Camera-type eye (tissue), 1 donor: ENCODE measurements around the gene PHKG2. TPM values are rescaled to one million over a fixed set of nuclear protein-coding genes. Genes with fewer than 3 reads are reported as not detected.

Experiments
- total RNA-seq: library from RNA; depleted of rRNA; stranded (reverse); fragments of >200 nt; gene quantifications from one replicate; pipeline ENCODE4 v1.2.3, GENCODE V29; 2014

The PHKG2 gene, protein sequence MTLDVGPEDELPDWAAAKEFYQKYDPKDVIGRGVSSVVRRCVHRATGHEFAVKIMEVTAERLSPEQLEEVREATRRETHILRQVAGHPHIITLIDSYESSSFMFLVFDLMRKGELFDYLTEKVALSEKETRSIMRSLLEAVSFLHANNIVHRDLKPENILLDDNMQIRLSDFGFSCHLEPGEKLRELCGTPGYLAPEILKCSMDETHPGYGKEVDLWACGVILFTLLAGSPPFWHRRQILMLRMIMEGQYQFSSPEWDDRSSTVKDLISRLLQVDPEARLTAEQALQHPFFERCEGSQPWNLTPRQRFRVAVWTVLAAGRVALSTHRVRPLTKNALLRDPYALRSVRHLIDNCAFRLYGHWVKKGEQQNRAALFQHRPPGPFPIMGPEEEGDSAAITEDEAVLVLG
- total RNA-seq = 10.8 TPM

DNA sequence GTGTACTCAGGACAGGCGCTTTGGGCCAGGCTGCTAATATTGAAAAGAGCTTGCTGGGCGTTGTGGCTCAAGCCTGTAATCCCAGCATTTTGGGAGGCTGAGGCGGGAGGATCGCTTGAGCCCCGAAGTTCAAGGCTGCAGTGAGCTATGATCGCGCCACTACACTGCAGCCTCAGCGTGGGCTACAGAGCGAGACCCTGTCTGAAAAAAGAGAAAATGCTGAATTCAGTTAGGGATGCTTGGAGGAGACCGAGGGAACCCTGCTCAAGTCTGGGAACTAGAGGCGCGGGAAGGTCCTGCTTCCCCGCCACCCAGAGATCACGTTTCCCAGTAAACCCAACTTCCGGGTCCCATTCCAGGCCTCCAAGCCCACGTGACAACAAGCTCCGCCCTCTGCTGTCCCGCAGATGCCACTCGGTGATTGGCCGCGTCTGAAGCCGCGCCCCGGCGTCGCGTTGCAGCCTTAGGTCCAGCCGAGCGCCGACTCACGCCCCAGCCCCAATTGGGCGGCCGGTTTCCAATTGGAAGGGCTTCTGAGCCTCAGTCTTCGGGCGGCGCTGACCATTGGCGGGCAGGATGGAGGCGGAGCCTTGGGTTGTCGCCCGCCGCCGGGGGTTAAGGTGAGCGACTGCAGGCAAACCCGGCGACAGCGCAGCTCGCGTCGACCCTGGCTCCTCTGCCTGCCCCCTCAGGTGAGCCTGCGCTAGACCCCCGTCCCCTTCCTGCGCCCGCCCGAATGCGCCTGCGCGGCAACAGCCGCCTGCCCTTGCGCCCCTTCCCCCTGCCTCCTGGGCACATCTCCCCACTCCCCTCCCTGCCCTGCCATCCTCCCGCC is at the start of gene PHKG2:
TSS of gene PHKG2 (plus strand) at position 627 of the 835 bp plus-strand sequence. CDS start 396 bp downstream, outside the sequence.

DNA sequence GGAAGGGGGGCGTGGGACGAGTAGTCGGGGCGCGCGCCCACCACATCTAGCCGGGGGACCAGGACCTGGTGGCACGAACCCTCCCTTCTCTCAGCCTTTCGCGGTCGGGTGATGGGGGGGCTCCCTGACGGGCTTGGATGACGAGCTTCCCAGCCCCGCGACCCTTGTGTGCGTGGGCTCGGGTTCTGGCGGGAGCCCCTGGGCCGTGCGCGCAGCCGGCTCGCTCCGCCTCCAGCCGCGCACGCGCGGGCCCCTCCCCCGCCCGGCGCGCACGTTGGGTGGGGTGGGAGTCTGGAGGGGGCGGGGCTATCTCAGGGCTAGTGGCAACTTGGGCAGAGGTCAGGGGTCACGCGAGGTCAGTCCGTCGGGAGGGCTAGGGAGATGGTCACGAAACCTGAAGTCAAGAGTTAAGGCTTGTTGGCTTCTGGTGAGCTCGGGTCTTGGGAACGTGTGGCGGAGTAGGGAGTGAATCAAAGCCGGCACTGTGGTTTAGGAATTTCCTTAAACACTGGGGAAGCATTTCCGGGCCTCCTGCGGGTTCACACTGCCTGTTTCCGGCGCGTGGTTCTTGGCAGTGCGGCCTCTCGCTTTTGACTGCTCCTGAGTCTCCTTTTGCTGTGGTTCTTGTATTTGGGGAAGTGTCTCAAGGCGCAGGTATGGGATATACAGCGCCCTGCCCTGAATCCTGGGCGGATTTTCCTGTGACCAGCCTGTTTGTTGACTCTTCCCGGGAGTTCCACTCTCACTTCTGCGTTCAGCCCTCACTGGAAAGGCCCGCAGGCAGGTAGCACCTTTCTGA is 49.2 kb upstream of the PHKG2 start, which contains the start of gene SRCAP:
TSS of gene SRCAP (plus strand) at position 356 of the 799 bp plus-strand sequence. CDS start 1,654 bp downstream, outside the sequence.

DNA sequence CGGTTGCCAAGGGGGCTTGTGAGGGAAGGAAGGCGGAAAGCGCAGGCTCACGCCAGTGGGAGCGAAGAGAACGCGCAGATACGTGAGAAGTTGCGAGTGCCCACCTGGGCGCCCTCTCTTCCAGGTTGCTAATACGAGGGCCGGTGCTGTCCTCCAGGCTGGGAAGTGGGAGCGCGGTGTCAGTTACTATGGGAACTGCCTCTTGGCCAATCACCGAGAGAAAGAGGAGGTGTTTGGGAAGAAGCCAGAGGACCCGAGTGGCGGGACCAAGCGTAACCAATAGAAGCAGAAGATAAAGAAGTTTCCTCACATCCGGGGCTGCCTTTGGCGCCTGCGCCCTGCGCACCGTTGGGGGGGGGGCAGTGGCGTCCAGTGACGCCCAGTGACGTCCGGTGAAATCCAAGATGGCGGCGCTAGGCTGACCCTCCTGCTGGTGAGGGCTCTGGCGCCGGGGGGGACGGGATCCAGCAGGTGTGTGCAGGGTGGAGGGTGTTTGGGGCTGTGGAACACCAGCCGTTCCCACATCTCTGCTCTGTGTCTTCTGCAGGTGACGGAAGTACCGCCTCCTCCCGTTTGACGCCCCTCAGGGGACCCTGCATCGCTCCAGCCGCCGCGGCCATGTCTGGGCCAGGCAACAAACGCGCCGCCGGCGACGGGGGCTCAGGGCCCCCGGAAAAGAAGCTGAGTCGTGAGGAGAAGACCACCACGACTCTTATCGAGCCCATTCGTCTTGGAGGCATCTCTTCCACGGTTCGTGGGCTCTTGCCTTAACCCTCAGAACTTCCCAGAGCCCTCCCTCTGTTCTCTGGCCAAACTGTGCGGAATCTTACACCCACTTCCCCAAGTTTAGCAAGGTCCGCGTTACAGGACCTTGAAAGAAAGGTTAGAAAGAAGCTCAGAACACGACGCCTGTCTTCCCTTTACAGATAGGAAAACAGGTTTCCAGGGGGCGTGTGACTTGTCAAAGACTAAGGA is 14.0 kb downstream of the PHKG2 start, which contains the start of the genes CFAP119 and RNF40:
TSS of gene CFAP119 (minus strand) at position 135 of the 975 bp plus-strand sequence. CDS start 314 bp downstream, outside the sequence.
TSS of gene RNF40 (plus strand) at position 395 of the 975 bp plus-strand sequence. CDS start at position 619, 224 bp downstream.

DNA sequence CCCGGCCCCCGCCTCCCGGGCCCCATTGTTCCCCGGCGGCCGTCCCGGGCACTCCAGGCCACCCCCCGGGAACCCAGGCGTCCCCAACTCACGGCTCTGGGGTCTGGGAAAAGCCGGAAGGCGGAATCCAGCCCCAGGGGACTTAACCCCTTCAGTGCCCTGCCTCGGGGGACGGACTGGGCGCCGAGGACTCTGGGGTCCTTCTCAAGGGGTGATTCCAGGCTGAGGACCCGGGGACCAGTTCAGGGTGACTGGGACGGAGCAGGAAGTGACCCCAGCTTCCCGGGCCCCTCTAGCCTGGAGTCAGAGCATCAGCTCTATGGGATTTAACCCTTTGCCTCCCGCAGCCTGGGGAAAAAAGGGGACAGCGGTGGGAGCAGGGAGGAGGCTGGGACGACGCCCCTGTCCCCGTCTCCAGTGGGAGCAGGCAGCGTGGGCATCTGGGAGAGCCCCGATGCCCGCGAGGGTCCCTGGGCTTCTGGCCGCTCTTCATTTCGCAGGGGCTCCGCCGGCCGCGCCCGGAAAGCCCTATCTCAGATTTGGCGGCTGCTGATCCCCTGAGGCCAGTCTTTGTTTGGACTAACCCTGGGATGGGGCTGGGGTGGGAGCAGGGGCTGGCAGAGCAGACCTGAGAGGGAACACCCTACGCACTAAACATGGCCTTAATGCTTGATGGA is 38.8 kb downstream of the PHKG2 start, which contains the start of gene ZNF629:
TSS of gene ZNF629 (minus strand) at position 270 of the 677 bp plus-strand sequence. CDS start 2,723 bp downstream, outside the sequence.

Other genes with a start within 250 kb of the PHKG2 start
- gene ZNF768, start 221.9 kb upstream of the PHKG2 start, total RNA-seq = 26.4 TPM
- gene ZNF747, start 213.6 kb upstream of the PHKG2 start, total RNA-seq = 18.6 TPM
- 17.8 TPM for gene ZNF764, start 190.1 kb upstream of the PHKG2 start, total RNA-seq
- gene ZNF688, start 176.7 kb upstream of the PHKG2 start, total RNA-seq = 9.2 TPM
- gene ZNF785, start 162.7 kb upstream of the PHKG2 start, total RNA-seq = 30.5 TPM
- gene ZNF689, start 138.0 kb upstream of the PHKG2 start, total RNA-seq = 8.2 TPM
- 26.1 TPM for gene PRR14, start 97.5 kb upstream of the PHKG2 start, total RNA-seq
- 30.7 TPM for gene FBRS, start 90.0 kb upstream of the PHKG2 start, total RNA-seq
- 58.9 TPM for gene SRCAP, start 49.3 kb upstream of the PHKG2 start, total RNA-seq
- 4.6 TPM for gene CFAP119, start 13.6 kb downstream of the PHKG2 start, total RNA-seq
- 148 TPM for gene RNF40, start 13.9 kb downstream of the PHKG2 start, total RNA-seq
- 18.8 TPM for gene ZNF629, start 38.8 kb downstream of the PHKG2 start, total RNA-seq
- 34.7 TPM for gene BCL7C, start 145.7 kb downstream of the PHKG2 start, total RNA-seq
- 1.6 TPM for gene CTF1, start 148.2 kb downstream of the PHKG2 start, total RNA-seq
- 23.4 TPM for gene FBXL19, start 175.1 kb downstream of the PHKG2 start, total RNA-seq
- 17.2 TPM for gene ORAI3, start 200.6 kb downstream of the PHKG2 start, total RNA-seq
- gene SETD1A, start 209.3 kb downstream of the PHKG2 start, total RNA-seq = 9.0 TPM
- 8.4 TPM for gene HSD3B7, start 236.8 kb downstream of the PHKG2 start, total RNA-seq